HG02840 (cell line): ENCODE results near the gene HMGB1.
"Not testable (repeated sequence)": the region's sequence is repeated elsewhere in the genome, so short reads cannot be mapped to it uniquely, and the experiment has no call there.

ENCODE experiments used
- ATAC-seq: cut with Tn5 transposase; IDR thresholded peaks from one replicate; pipeline ENCODE4 v1.9.1; 2021; ENCODE audit warnings: mild to moderate bottlenecking, moderate library complexity, moderate number of reproducible peaks; ENCODE audit not compliant: unreplicated experiment, low FRiP score

Gene HMGB1

GRCh38 chr13:30466841-30467252, 1.1 kb upstream of the HMGB1 start:
- ATAC-seq = no peak

DNA sequence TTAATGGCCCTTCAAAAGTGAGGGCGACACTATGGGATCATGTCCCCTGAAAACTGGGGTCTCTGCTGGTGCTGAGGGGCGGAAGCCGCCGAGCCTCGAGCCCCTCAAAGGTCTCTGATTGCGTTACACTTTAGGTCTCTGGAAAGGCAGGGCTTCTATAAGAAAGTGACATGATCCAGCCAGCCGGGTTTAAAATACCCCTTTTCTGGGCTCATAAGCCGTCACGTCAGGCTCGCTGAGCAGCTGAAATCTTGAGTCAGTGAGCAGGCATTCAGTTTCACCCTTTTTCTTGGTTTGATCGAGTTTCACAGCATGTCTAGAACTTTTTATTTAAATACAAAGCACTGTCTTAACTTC, 600 bp upstream of the HMGB1 start:
- no peak for ATAC-seq

GRCh38 chr13:30465343-30465592, 468 bp downstream of the HMGB1 start:
- no peak for ATAC-seq

- peak; percentile 36 for ATAC-seq
These were observed 1.0 kb downstream of the HMGB1 start for GRCh38 chr13:30464496-30465342.

DNA sequence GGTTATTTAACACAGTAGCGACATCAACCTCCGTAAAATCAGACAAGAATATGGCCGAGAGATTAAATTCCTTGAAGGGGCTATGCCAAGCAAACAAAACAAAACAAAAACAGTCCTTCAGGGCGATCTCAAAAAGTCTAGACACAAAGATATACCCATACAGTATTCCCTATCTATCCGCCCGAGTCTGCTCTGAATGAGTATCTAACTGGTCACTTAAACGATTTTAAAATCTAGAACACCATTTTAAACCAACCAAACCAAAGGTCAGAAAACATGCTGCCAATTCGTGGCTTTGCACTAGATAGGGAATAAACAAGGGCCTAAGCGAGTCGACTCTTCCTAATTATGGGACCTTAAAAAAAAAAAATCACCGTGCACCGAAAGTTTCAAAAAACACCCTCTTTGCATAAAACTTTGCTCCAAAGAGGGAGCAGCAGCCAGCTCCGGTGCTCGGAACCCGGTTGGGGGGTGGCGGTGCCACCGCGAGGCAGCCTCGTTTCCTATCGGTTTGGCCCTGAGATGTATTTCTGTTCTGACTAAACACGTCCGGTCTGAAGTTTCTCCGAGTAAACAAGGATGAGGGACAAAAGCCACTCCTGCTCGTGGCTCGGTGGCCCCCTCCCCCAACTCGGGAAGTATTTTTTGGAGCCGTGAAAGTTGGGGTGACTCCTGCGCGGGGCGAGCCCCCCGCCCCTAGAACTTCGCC, 1.8 kb downstream of the HMGB1 start:
- ATAC-seq = peak; percentile 36

DNA sequence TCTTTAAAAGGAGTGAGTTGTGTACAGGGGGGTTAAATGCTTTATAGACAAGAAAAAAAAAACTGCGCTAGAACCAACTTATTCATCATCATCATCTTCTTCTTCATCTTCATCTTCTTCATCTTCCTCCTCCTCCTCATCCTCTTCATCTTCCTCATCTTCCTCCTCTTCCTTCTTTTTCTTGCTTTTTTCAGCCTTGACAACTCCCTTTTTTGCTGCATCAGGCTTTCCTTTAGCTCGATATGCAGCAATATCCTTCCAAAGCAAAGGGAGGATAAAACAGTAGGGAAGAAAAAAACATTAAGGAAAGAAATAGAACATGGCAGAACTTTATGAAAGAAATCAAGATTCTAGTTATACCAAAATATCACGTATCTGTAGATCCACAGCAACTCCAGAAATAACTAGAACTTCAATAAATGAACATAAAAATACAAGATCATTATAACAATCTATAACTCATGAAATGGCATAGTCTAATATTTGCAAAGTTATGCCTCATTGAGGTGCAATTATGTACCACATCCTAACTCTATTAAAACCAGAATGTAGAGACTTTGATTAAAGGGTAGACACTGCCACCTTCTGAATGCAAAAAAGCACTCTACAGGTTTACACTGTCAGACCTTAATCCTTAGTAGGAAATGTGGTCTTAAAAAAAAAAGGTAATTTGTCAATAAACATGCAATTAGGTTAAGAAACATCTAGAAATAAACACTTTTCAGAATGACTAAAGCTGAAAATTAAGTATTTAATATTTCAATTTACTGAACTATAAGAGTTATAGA, 4.3 kb downstream of the HMGB1 start:
- not testable (repeated sequence) for ATAC-seq

DNA sequence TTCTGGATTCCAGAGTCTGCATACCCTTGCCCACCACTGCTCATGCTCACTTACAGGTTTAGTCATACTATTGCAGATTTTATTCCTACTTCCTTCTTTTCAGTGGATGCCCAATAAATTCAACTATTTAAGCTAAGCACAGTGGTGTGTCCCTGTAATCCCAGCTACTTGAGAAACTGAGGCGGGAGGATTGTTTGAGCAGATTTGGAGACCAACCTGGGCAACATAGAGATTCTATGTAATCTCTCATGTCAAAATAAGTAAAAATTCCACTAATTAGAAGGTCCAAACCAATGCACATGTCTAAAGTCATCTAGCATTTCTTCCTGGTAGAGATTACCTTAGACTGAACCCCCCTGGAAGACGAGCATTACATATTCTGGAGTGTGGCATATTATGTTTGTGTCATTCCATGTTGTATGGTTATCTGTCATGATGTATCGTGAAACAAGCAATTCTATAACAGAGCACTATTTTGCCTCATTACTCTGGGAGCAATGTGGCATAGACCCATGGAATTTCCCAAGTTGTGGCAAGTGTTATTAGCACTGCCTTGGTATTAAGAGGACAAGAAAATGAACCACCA, 8.3 kb downstream of the HMGB1 start:
- no peak for ATAC-seq

DNA sequence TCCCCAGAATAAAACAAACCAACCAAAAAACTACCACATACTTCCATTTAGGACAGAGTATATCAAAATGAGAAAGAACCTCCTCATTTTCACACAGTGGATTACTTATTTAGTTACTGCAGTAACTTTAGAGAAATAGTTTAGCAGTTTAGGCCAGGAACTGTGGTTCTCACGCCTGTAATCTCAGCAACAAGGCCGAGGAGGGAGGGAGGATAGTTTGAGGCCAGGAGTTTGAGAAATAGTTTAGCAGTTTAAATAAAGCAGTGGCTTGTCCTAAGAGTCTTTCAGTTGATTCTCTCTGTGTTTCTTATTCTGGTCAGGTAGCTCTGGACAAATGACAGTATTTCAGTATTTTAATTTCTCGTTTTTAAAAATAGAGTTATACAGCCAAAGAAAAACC, 9.4 kb downstream of the HMGB1 start:
- ATAC-seq = no peak

DNA sequence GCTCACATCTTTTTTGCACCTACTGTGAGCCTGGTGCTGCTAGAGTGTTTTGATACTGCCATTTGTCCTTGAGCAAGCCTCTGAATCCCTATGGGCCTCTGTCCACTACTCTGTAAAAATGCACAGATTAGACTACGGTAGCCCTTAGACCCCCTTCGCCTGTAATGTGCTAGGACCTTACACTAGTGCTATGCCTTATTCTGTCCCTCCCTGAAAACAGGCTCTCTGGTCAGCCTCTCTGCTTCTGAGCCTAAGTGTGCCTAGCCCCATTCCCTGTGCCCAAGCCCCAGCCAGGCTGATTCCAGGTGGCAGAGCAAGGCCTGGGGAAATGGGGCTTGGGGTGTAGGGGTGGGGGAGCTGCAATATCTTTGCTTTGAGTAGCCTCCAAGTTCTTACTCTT, 10.7 kb downstream of the HMGB1 start:
- no peak for ATAC-seq

DNA sequence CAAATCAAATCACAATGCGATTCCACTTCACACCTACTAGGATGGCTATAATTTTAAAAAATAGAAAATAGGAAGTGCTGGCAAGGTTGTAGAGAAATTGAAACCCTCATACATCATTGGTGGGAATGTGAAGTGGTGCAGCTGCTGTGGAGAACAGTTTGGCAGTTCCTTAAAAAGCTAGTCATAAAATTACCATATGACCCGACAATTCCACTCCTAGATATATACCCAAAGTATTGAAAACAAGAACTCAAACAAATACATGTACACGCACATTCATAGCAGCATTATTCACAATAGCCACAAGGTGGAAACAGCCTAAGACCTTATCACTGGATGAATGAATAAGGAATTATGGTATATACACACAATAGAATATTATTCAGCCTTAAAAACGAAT, 12.0 kb downstream of the HMGB1 start:
- no peak for ATAC-seq

GRCh38 chr13:30451476-30451875, 14.3 kb downstream of the HMGB1 start:
- ATAC-seq = not testable (repeated sequence)

DNA sequence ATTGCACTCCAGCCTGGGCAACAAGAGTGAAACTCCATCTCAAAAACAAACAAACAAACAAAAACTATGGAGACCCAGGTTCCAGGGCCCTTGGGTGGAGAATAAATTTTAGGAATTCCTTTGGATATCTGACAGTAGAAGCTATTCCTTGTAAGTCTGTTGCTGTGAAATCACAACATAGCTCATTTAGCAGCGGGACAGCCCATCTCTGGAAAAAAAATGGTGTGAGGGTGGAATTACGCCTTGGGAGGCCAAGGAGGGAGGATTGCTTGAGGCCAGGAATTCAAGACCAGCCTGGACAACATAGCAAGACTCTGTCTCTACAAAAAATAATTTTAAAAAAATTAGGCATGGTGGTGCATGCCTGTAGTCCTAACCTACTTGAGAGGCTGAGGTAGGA, 15.7 kb downstream of the HMGB1 start:
- no peak for ATAC-seq

DNA sequence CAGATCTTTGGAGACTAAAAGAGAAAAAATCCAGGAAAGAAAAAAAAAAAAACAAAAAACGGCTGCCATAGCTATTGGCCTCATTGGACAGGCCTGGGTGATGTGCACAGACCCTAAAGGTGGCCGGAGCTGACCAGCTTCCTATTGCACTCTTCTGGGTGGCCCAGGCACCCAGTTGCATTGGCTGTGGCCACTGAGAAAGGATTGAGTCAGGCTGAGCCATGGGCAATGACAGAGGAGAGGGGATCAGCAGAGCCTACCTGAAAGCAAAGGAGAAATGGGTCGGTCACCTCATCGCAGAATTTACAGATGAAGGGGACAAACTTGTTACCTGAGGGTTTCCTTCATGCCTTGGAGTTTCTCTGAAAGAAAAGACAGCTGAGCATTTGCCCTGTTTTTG, 17.3 kb downstream of the HMGB1 start:
- ATAC-seq = no peak

- no peak for ATAC-seq
These were observed 19.6 kb downstream of the HMGB1 start for GRCh38 chr13:30446126-30446500.

- peak; percentile 45 for ATAC-seq
These were observed 21.8 kb downstream of the HMGB1 start for GRCh38 chr13:30443957-30444404.

GRCh38 chr13:30443491-30443890, 22.2 kb downstream of the HMGB1 start:
- ATAC-seq = not testable (repeated sequence)

DNA sequence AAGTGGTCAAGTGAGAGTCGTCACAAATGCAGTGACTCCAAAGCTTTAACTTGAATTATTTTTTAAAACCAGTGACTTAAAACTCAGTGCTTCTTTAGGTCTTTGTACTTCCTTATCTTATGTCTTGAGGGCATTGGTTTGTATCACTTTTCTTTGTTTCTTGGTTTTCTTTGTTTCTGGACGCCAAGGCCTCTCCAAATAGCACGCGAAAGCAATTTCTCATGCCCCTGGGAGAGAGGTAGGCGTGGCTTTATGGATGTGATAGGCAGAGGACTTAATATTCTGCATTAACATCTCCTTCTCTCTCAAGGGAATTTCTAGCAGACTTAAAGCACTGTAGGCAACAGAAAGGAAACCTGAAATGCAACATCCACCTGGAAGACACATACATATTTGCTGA, 22.8 kb downstream of the HMGB1 start:
- ATAC-seq = no peak

- no peak for ATAC-seq
These were observed 24.6 kb downstream of the HMGB1 start for GRCh38 chr13:30440910-30441703.

- ATAC-seq = no peak
These were observed 27.4 kb downstream of the HMGB1 start for GRCh38 chr13:30438286-30438685.

- no peak for ATAC-seq
These were observed 28.6 kb downstream of the HMGB1 start for GRCh38 chr13:30437177-30437576.
